GM19455 (cell line): ENCODE data around the gene ATP1A2.
"Not testable (repeated sequence)": the region's sequence is repeated elsewhere in the genome, so short reads cannot be mapped to it uniquely, and the experiment has no call there.

Experiments used
- ATAC-seq: cut with Tn5 transposase; IDR thresholded peaks from one replicate; pipeline ENCODE4 v1.9.1; 2021; ENCODE audit not compliant: unreplicated experiment

ATP1A2 gene

GRCh38 chr1:160122978-160123495 lies 7.5 kb downstream of the ATP1A2 start:
- no peak for ATAC-seq

- no peak for ATAC-seq
These were observed 8.2 kb downstream of the ATP1A2 start for GRCh38 chr1:160123726-160124125.

GRCh38 chr1:160124705-160125478 lies 9.3 kb downstream of the ATP1A2 start:
- ATAC-seq = no peak

- ATAC-seq = no peak
These were observed 10.2 kb downstream of the ATP1A2 start for GRCh38 chr1:160125746-160126145.

GRCh38 chr1:160126342-160126741 lies 10.8 kb downstream of the ATP1A2 start:
- ATAC-seq = not testable (repeated sequence)

- no peak for ATAC-seq
These were observed 11.8 kb downstream of the ATP1A2 start for GRCh38 chr1:160127381-160127780.

- no peak for ATAC-seq
These were observed 12.4 kb downstream of the ATP1A2 start for GRCh38 chr1:160127865-160128523.

- no peak for ATAC-seq
These were observed 13.1 kb downstream of the ATP1A2 start for GRCh38 chr1:160128636-160129035.

GRCh38 chr1:160129046-160129445 lies 13.5 kb downstream of the ATP1A2 start:
- ATAC-seq = no peak

GRCh38 chr1:160129558-160129957 lies 14.0 kb downstream of the ATP1A2 start:
- ATAC-seq = no peak

- no peak for ATAC-seq
These were observed 14.4 kb downstream of the ATP1A2 start for GRCh38 chr1:160129966-160130365.

- ATAC-seq = no peak
These were observed 14.9 kb downstream of the ATP1A2 start for GRCh38 chr1:160130486-160130885.

- ATAC-seq = no peak
These were observed 15.4 kb downstream of the ATP1A2 start for GRCh38 chr1:160130939-160131338.

GRCh38 chr1:160131803-160132565 lies 16.4 kb downstream of the ATP1A2 start:
- no peak for ATAC-seq

- no peak for ATAC-seq
These were observed 18.6 kb downstream of the ATP1A2 start for GRCh38 chr1:160133990-160134770.

GRCh38 chr1:160134791-160135572 lies 19.4 kb downstream of the ATP1A2 start:
- no peak for ATAC-seq

- ATAC-seq = no peak
These were observed 20.8 kb downstream of the ATP1A2 start for GRCh38 chr1:160136121-160136925.

- ATAC-seq = no peak
These were observed 21.3 kb downstream of the ATP1A2 start for GRCh38 chr1:160136926-160137200.

- no peak for ATAC-seq
These were observed 21.8 kb downstream of the ATP1A2 start for GRCh38 chr1:160137216-160137862.
